Jurkat, Clone E6-1 (cell line): ENCODE data around the gene GAL3ST2.
A peak's percentile ranks its signal among the peaks of the same experiment; 100 is the strongest.
"Not testable (repeated sequence)": the region's sequence is repeated elsewhere in the genome, so short reads cannot be mapped to it uniquely, and the experiment has no call there.

Experiments
- DNase-seq: peaks from one replicate; pipeline ENCODE4 v3.0.0-alpha.2; 2011; ENCODE audit warnings: low read depth, low spot score
- H3K4me3 ChIP-seq: 2 replicates; pipeline ENCODE4 v1.5.1; 2011; ENCODE audit warnings: mild to moderate bottlenecking, low read length, control low read depth, moderate library complexity

The GAL3ST2 gene

DNA sequence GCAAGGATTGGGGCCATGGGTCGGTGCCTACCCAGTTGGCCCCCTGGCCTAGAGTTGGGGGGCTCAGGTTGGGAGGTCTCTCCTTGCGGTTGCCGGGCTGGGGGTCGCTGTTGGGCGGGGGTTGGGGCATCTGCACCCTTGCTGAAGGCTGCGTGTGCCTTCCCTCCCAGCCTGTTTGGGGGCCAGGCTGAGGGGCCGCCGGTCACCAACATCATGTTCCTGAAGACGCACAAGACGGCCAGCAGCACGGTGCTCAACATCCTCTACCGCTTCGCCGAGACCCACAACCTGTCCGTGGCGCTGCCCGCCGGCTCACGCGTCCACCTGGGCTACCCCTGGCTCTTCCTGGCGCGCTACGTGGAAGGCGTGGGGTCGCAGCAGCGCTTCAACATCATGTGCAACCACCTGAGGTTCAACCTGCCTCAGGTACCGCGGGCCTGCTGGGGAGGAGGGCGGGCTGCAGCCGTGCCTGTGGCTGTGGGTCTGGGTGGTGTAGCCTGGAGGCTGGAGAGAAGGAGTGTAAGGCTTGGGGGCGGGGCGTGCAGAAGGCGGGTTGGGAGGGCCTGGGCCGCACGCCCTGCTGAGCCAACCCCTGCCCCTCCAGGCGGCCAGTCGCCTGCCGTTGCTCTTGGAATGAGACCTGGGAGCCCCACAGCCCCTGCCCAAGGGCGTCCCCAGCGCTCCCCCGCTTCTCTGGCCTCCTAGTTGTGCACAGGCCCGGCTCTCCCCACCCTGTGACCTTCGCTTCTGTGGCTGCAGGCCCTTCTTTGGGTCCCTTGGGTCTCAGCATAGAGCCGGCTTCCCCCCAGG lies 25.2 kb downstream of the GAL3ST2 start:
- H3K4me3 ChIP-seq = no peak overlapping the region
- no peak for DNase-seq

- DNase-seq = no peak
- no peak overlapping the region for H3K4me3 ChIP-seq
These were observed 26.0 kb downstream of the GAL3ST2 start for GRCh38 chr2:241802421-241803318.

DNA sequence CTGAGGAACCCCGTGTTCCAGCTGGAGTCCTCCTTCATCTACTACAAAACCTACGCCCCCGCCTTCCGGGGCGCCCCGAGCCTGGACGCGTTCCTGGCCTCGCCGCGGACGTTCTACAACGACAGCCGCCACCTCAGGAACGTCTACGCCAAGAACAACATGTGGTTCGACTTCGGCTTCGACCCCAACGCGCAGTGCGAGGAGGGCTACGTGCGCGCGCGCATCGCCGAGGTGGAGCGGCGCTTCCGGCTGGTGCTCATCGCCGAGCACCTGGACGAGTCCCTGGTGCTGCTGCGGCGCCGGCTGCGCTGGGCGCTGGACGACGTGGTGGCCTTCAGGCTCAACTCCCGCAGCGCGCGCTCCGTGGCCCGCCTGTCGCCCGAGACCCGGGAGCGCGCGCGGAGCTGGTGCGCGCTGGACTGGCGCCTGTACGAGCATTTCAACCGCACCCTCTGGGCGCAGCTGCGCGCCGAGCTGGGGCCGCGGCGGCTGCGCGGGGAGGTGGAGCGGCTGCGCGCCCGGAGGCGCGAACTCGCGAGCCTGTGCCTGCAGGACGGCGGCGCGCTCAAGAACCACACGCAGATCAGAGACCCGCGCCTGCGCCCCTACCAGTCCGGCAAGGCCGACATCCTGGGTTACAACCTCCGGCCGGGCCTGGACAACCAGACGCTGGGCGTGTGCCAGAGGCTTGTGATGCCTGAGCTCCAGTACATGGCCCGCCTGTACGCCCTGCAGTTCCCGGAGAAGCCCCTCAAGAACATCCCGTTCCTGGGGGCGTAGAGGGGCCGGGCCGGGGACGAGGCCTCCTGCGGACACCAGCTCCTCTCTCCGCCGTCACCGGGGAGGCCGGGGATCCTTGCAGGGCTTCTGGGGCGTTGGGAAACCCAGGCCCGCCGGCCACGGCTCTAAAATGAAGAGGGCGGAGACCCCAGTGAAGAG lies 27.0 kb downstream of the GAL3ST2 start:
- peak overlapping the region; percentile 41 for H3K4me3 ChIP-seq
- DNase-seq = peak; percentile 47

DNA sequence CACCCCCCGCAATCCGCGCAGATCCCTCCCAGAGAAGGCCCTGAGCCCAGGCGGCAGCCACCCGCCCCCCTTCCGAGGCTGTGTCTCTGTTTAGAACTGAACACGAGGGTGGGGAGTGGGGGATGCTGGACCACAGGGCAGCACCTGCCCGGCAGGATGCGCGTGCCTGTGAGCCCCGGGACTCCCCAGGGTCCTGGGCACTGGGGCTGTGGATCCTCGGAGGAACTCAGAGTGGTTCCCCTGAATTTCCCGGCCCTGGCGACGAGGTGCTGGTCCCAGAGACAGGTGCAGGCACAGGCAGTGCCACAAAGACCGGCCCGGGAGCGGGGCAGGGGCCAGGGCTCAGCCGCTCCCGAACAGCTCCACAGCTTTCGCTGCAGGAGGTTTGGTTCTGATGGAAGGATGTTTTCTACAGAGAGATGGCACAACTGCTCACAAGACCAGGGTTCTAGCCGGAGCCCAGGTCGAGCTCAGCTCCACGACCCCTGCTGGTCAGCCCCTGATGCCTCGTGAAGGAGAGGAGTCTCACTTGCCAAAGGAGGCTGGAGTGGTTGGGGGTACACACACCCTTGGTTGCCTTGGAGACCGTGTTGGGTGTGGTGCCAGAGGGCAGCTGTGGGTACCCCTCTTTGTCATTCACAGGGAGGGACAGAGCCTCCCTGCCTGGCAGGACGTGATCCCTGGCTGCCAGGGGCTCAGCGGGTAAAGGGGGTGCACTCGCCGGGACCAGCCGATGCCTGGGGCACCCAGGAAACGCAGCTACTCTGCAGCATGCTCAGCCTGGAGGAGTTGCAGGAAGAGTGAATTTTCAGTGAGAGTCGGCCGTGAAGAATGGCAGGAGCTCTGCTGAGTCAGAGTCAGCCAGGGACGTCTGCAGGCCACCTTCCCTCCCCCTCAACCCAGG lies 28.0 kb downstream of the GAL3ST2 start:
- no peak for DNase-seq
- H3K4me3 ChIP-seq = peak overlapping the region; percentile 41

DNA sequence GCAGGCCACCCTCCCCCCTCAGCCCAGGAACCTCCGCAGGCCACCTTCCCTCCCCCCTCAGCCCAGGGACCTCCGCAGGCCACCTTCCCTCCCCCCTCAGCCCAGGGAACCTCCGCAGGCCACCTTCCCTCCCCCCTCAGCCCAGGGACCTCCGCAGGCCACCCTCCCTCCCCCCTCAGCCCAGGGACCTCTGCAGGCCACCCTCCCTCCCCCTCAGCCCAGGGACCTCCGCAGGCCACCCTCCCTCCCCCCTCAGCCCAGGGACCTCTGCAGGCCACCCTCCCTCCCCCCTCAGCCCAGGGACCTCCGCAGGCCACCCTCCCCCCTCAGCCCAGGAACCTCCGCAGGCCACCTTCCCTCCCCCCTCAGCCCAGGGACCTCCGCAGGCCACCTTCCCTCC lies 29.6 kb downstream of the GAL3ST2 start:
- not testable (repeated sequence) for H3K4me3 ChIP-seq, DNase-seq

GRCh38 chr2:241808051-241808720 lies 31.6 kb downstream of the GAL3ST2 start:
- DNase-seq = no peak
- H3K4me3 ChIP-seq = no peak overlapping the region

DNA sequence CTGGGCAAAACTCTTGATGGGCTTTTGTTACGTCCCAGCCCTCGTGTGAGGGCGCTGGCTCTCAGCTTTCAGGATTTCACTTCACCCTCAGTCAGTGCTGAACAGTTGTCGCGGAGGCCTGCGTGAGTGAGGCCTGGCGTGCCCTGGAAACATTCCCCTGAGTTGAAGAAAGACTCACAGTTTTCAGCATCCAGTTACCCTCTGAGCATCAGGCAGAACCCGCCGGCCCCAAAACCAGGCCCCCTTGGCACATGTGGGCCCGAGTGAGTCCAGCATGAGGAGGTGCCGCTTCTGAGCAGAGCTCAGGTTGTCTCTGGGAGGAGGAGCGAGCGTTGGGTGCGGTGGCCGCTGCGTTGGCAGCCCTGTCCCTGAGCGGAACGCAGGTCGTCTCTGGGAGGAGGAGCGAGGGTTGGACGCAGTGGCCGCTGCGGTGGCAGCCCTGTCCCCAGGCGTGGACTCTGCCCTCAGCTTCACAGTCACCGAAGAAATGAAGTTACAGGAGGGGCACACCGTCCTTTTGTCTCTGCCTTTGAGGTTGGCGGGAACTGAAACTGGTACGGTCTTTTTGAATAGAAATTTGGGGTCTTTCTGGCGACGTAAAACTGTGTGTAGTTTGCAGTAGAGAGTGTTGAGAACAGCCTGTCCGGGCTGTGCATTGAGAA lies 32.2 kb downstream of the GAL3ST2 start, which contains the start of gene NEU4:
NEU4 (plus strand) TSS at position 473 of the 662 bp plus-strand sequence. CDS start 5,292 bp downstream, outside the sequence.
- no peak within 1 kb of the TSS for H3K4me3 ChIP-seq
- DNase-seq = no peak

DNA sequence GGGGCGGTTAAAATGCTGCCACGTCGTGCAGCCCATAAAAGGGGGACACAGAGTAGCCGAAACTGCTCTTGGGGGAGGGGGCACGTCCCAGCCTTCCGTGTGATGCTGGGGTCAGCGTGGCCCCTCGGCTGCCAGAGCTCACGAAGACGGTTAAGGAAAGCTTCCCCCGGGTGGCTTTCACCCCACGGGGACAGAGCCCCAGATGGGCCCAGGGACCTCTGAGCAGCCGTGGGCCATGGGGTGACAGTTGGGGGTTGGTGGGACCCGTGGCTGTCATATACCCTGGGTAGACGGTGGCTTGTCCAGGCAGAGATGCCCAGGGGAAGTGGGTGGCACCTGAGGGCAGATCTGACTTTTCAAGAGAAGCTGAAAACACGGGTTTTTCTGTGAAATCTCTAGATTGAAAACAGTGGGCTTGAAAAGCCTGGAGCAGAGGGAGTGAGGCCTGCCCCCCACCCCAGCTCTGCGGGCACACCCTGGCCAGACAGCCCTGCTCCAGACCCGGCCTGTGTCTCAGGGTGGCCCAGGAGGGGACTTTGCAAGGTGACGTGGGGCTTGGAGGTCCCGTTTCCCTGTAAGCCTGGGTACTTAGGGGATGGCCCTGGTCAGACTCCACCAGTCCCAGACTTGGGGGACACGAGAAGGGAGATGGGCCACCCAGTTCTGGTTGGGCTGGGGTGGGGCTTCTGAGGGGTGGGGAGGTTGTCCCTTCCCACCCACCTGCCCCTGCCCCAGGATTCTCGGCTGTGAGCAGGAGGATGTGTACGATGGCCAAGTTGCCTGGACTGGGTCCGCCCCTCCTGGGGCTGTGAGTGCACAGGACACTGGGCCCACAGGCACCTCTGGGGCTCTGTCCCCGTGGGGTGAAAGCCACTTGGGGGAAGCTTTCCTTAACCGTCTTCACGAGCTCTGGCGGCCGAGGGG lies 33.0 kb downstream of the GAL3ST2 start:
- DNase-seq = no peak
- no peak overlapping the region for H3K4me3 ChIP-seq

- H3K4me3 ChIP-seq = no peak overlapping the region
- no peak for DNase-seq
These were observed 33.9 kb downstream of the GAL3ST2 start for GRCh38 chr2:241810307-241811200.

GRCh38 chr2:241811201-241811951 lies 34.8 kb downstream of the GAL3ST2 start:
- no peak for DNase-seq
- no peak overlapping the region for H3K4me3 ChIP-seq

GRCh38 chr2:241811952-241812729 lies 35.5 kb downstream of the GAL3ST2 start:
- no peak for DNase-seq
- no peak overlapping the region for H3K4me3 ChIP-seq

DNA sequence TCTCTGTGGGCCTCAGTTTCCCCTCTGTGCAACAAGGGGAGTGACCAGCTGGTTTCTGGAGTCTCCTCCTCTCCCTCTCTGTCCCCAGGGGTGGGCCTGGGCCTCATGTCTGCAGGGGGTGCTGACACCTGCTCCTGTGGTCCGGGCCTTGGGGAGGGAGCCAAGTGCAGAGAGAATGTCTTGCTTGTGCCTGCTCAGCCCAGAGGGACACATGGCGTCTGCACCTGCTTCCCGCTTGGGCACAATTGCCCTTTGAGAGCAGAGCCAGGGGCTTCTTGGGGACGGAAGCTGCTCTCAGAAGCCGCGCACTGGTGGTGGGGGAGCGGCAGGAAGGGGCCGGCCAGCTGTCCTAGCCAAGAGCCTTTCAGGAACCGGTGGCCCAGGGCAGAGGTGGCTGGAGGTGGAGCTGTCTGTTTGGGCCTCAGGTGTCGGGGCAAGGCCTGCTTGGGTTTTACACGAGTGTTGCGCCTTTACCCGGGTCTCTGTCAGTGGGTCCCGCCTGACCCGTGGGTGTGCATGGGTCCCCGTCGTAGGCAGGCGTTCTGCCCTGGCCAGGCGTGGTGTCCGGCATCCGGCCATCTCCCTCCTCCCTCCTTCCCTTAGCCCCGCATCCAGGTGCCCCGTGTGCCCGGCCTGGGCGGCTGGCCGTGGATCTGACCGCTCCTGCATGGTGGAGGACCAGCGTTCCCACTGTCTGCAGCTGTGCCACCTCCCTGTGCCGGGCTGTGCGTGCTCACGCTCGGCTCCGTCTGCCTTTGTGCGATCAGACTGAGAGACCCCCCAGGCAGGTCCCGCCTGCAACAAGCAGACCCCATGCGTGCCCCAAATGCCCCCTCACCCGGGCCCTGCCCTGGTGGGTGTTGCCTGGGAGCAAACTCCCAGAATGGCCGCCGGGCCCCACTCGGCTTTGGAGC lies 36.4 kb downstream of the GAL3ST2 start:
- no peak for DNase-seq
- no peak overlapping the region for H3K4me3 ChIP-seq
